Measurements from ENCODE around the gene SCARF2. TPM values are rescaled to one million over a fixed set of nuclear protein-coding genes. Genes with fewer than 3 reads are reported as not detected.
A peak's percentile ranks its signal among the peaks of the same experiment; 100 is the strongest.
"Not testable (repeated sequence)": the region's sequence is repeated elsewhere in the genome, so short reads cannot be mapped to it uniquely, and the experiment has no call there.

SCARF2 gene
- total and polyA plus RNA-seq, 2 donors from 2014 or later, result 5.0 to 12.3 TPM

GRCh38 chr22:20483771-20484170 lies 46.1 kb upstream of the SCARF2 start:
- FAIRE-seq (no peak), DNase-seq (no peak)
- Histone ChIP-seq H3K9me3 (ENCODE audit: control insufficient read depth in 2 of 3, insufficient read depth in 1 of 3, low read length in 3 of 3) (no peaks in the 10 kb centered on the region), H3K27ac (ENCODE audit: low read depth in 2 of 2, low read length in 2 of 2) (no peak overlapping the region), H3K4me1 (ENCODE audit: control insufficient read depth in 2 of 3, insufficient read depth in 2 of 3, low read depth in 1 of 3, low read length in 3 of 3) (no peaks in the 10 kb centered on the region), H3K36me3 (ENCODE audit: control insufficient read depth in 2 of 3, insufficient read depth in 3 of 3, low read length in 3 of 3) (peaks cover 0 to 5% (median 0%) of the 10 kb centered on the region in 3 donors), H3K27me3 (ENCODE audit: control insufficient read depth, insufficient read depth, low read length) (no peaks in the 10 kb centered on the region), H3K4me3 (ENCODE audit: low read length in 3 of 3) (no peak overlapping the region), H3K9ac (ENCODE audit: low read length in 3 of 3) (no peak overlapping the region)
- no peak for TF ChIP-seq CTCF (IDR thresholded peaks at IDR 0.05; ENCODE audit: borderline replicate concordance, extremely low read depth, insufficient read depth)
- intact Hi-C loops (cut with DNase I), result no loop called here

- intact Hi-C loops (cut with DNase I), result not testable (repeated sequence)
These were observed 45.5 kb upstream of the SCARF2 start for GRCh38 chr22:20483143-20483506.

GRCh38 chr22:20479612-20480196 lies 42.1 kb upstream of the SCARF2 start:
- DNase-seq, result no peak
- Histone ChIP-seq H3K4me3 (ENCODE audit: low read length in 3 of 3) (no peak overlapping the region), H3K4me1 (ENCODE audit: control insufficient read depth in 2 of 3, insufficient read depth in 2 of 3, low read depth in 1 of 3, low read length in 3 of 3) (no peaks in the 10 kb centered on the region), H3K27ac (ENCODE audit: low read depth in 2 of 2, low read length in 2 of 2) (no peak overlapping the region), H3K9me3 (ENCODE audit: control insufficient read depth in 2 of 3, insufficient read depth in 1 of 3, low read length in 3 of 3) (no peaks in the 10 kb centered on the region), H3K27me3 (ENCODE audit: control insufficient read depth, insufficient read depth, low read length) (no peaks in the 10 kb centered on the region), H3K36me3 (ENCODE audit: control insufficient read depth in 2 of 3, insufficient read depth in 3 of 3, low read length in 3 of 3) (no peaks in the 10 kb centered on the region), H3K9ac (ENCODE audit: low read length in 3 of 3) (no peak overlapping the region)
- no peak for FAIRE-seq
- intact Hi-C loops (cut with DNase I), result no loop called here
- TF ChIP-seq CTCF (IDR thresholded peaks at IDR 0.05; ENCODE audit: borderline replicate concordance, extremely low read depth, insufficient read depth), result no peak

More at GRCh38 chr22:20483143-20483506, 45.5 kb upstream of the SCARF2 start:
- DNase-seq; H3K27me3 ChIP-seq (ENCODE audit: control insufficient read depth, insufficient read depth, low read length); H3K4me3 ChIP-seq (ENCODE audit: low read length in 3 of 3); H3K36me3 ChIP-seq (ENCODE audit: control insufficient read depth in 2 of 3, insufficient read depth in 3 of 3, low read length in 3 of 3); FAIRE-seq; H3K4me1 ChIP-seq (ENCODE audit: control insufficient read depth in 2 of 3, insufficient read depth in 2 of 3, low read depth in 1 of 3, low read length in 3 of 3); H3K9ac ChIP-seq (ENCODE audit: low read length in 3 of 3); H3K27ac ChIP-seq (ENCODE audit: low read depth in 2 of 2, low read length in 2 of 2); H3K9me3 ChIP-seq (ENCODE audit: control insufficient read depth in 2 of 3, insufficient read depth in 1 of 3, low read length in 3 of 3): not testable (repeated sequence)

GRCh38 chr22:20478059-20478458 lies 40.4 kb upstream of the SCARF2 start:
- intact Hi-C loops (cut with DNase I); H3K4me3 ChIP-seq (ENCODE audit: low read length in 3 of 3): not testable (repeated sequence)

GRCh38 chr22:20475569-20475968 lies 37.9 kb upstream of the SCARF2 start:
- intact Hi-C loops (cut with DNase I); H3K9ac ChIP-seq (ENCODE audit: low read length in 3 of 3); FAIRE-seq; H3K36me3 ChIP-seq (ENCODE audit: control insufficient read depth in 2 of 3, insufficient read depth in 3 of 3, low read length in 3 of 3); H3K4me1 ChIP-seq (ENCODE audit: control insufficient read depth in 2 of 3, insufficient read depth in 2 of 3, low read depth in 1 of 3, low read length in 3 of 3); H3K27me3 ChIP-seq (ENCODE audit: control insufficient read depth, insufficient read depth, low read length); H3K9me3 ChIP-seq (ENCODE audit: control insufficient read depth in 2 of 3, insufficient read depth in 1 of 3, low read length in 3 of 3); H3K4me3 ChIP-seq (ENCODE audit: low read length in 3 of 3); H3K27ac ChIP-seq (ENCODE audit: low read depth in 2 of 2, low read length in 2 of 2): not testable (repeated sequence)
- peak in 1 of 5 donors; percentile 15 for DNase-seq

More at GRCh38 chr22:20478059-20478458, 40.4 kb upstream of the SCARF2 start:
- FAIRE-seq, result peak; percentile 79
- H3K27me3 ChIP-seq (ENCODE audit: control insufficient read depth, insufficient read depth, low read length); H3K9ac ChIP-seq (ENCODE audit: low read length in 3 of 3); H3K4me1 ChIP-seq (ENCODE audit: control insufficient read depth in 2 of 3, insufficient read depth in 2 of 3, low read depth in 1 of 3, low read length in 3 of 3); H3K9me3 ChIP-seq (ENCODE audit: control insufficient read depth in 2 of 3, insufficient read depth in 1 of 3, low read length in 3 of 3); DNase-seq; H3K36me3 ChIP-seq (ENCODE audit: control insufficient read depth in 2 of 3, insufficient read depth in 3 of 3, low read length in 3 of 3); H3K27ac ChIP-seq (ENCODE audit: low read depth in 2 of 2, low read length in 2 of 2): not testable (repeated sequence)

All from kidney (tissue), 14 donors.